PC-9 (cell line): ENCODE measurements around the gene RIPOR3. TPM values are rescaled to one million over a fixed set of nuclear protein-coding genes. Genes with fewer than 3 reads are reported as not detected.

Experiments
- BruUV-seq: library from RNA; stranded (reverse); fragments of 400-500 nt; replicated peaks from 2 replicates; lab custom pipeline; 2021; lab: Mats Ljungman, UMichigan
- CTCF ChIA-PET: fragments of 300-600 bp; sonication (Branson Sonifier 250); formaldehyde crosslinking; loops from one replicate; lab custom pipeline; 2022; ENCODE audit warnings: antibody characterized with exemption; lab: Charles Lee
- POLR2A ChIA-PET: fragments of 300-600 bp; sonication (Branson Sonifier 250); formaldehyde crosslinking; loops from one replicate; lab custom pipeline; 2022; ENCODE audit warnings: antibody characterized with exemption; ENCODE audit not compliant: unreplicated experiment; lab: Charles Lee
- DNase-seq, 2 experiments: peaks; one replicate each; pipeline versions ENCODE4 v3.0.0 to v3.0.0-alpha.2; 2015 to 2022; ENCODE audit warnings: mixed read lengths in 1 of 2
- H2AFZ ChIP-seq: fragments of 200-600 bp; sonication (generic); 2 replicates; pipeline ENCODE4 v1.8.1; 2017; ENCODE audit warnings: antibody characterized with exemption
- H3F3A ChIP-seq: fragments of 200-600 bp; sonication (generic); 2 replicates; pipeline ENCODE4 v1.8.1; 2017; ENCODE audit warnings: antibody characterized with exemption, mild to moderate bottlenecking, low read depth; ENCODE audit not compliant: insufficient read depth
- H3K27ac ChIP-seq: fragments of 200-600 bp; sonication (generic); 2 replicates; pipeline ENCODE4 v1.6.1; 2016; ENCODE audit warnings: mixed run types
- H3K27me3 ChIP-seq: fragments of 200-600 bp; sonication (generic); 2 replicates; pipeline ENCODE4 v1.6.1; 2016; ENCODE audit warnings: low read depth, mixed run types; ENCODE audit not compliant: insufficient read depth
- H3K36me3 ChIP-seq: fragments of 200-600 bp; sonication (generic); 2 replicates; pipeline ENCODE4 v1.6.1; 2016; ENCODE audit warnings: low read depth, mixed run types
- H3K4me1 ChIP-seq: fragments of 200-600 bp; sonication (generic); replicated peaks from 2 replicates; pipeline ENCODE4 v1.6.1; 2016; ENCODE audit warnings: mixed run types; ENCODE audit not compliant: insufficient read depth
- H3K4me2 ChIP-seq: fragments of 200-600 bp; sonication (generic); 2 replicates; pipeline ENCODE4 v1.6.1; 2017; ENCODE audit warnings: mixed run types
- H3K4me3 ChIP-seq: fragments of 200-600 bp; sonication (generic); 2 replicates; pipeline ENCODE4 v1.6.1; 2016; ENCODE audit warnings: mixed run types
- H3K79me2 ChIP-seq: fragments of 200-600 bp; sonication (generic); 2 replicates; pipeline ENCODE4 v1.6.1; 2017; ENCODE audit warnings: low read depth, mixed run types
- H3K9me2 ChIP-seq: fragments of 200-600 bp; sonication (generic); 2 replicates; pipeline ENCODE4 v1.8.1; 2017; ENCODE audit warnings: mild to moderate bottlenecking; ENCODE audit not compliant: insufficient read depth
- H3K9me3 ChIP-seq: fragments of 200-600 bp; sonication (generic); 2 replicates; pipeline ENCODE4 v1.8.1; 2016; ENCODE audit warnings: low read depth; ENCODE audit not compliant: insufficient read depth
- H4K20me1 ChIP-seq: fragments of 200-600 bp; sonication (generic); 2 replicates; pipeline ENCODE4 v1.8.1; 2017; ENCODE audit not compliant: insufficient read depth
- CTCF ChIP-seq: fragments of 200-600 bp; sonication (generic); conservative IDR thresholded peaks from 2 replicates; pipeline ENCODE4 v1.6.1; 2017; ENCODE audit warnings: mixed run types, antibody characterized with exemption, mild to moderate bottlenecking, moderate library complexity
- EZH2 ChIP-seq: fragments of 200-600 bp; sonication (generic); IDR thresholded peaks from 2 replicates; pipeline ENCODE4 v1.8.0; 2017; ENCODE audit warnings: antibody characterized with exemption, low read depth
- intact Hi-C: fragments of 100-400 bp; cut with micrococcal nuclease; formaldehyde crosslinking; loops from one replicate; pipeline ENCODE4 v1.10.0; 2022; ENCODE audit not compliant: unreplicated experiment
- total RNA-seq: library from RNA; stranded (reverse); gene quantifications from 2 replicates; pipeline ENCODE4 v1.2.3, GENCODE V29; 2021

RIPOR3 gene
- total RNA-seq, 1 experiment from 2014 or later: 6.3 TPM

- H3K9me3 ChIP-seq: no peaks in the 10 kb centered on the region
- intact Hi-C loops: no loop called here
- no peaks in the 10 kb centered on the region for H3K36me3 ChIP-seq
- H3K4me2 ChIP-seq: no peak overlapping the region
- H3K9me2 ChIP-seq: no peaks in the 10 kb centered on the region
- no peak overlapping the region for H3K4me3 ChIP-seq
- no peak overlapping the region for H3K27ac ChIP-seq
- ChIA-PET POLR2A (interaction anchor here (0.6 kb wide), 1 partner anchor 75 kb away, joined by 4 read pairs; no protein-coding TSS in a partner anchor), CTCF (no interaction called here)
- no TSS peak for BruUV-seq
- no peak for DNase-seq
- no peaks in the 10 kb centered on the region for H3K27me3 ChIP-seq
- H3K79me2 ChIP-seq: no peaks in the 10 kb centered on the region
- peaks cover 53% of the 10 kb centered on the region for H3F3A ChIP-seq
- TF ChIP-seq CTCF (no peak), EZH2 (no peak)
- peaks cover 63% of the 10 kb centered on the region for H3K4me1 ChIP-seq
- no peaks in the 10 kb centered on the region for H4K20me1 ChIP-seq
- no peak overlapping the region for H2AFZ ChIP-seq
These were observed 24.5 kb downstream of the RIPOR3 start for GRCh38 chr20:50666709-50667298.

- Histone ChIP-seq H3K79me2 (0 out of 2 replicates have a peak, but pooled peaks cover 6% of the 10 kb centered on the region), H3K27ac (peak overlapping the region; percentile 85; the same call in 1 of the 2 replicates), H3K4me3 (no peak overlapping the region), H2AFZ (no peak overlapping the region), H4K20me1 (no peaks in the 10 kb centered on the region), H3K36me3 (no peaks in the 10 kb centered on the region), H3K4me1 (peaks cover 63% of the 10 kb centered on the region), H3K27me3 (no peaks in the 10 kb centered on the region), H3K4me2 (no peak overlapping the region), H3K9me2 (no peaks in the 10 kb centered on the region), H3F3A (peaks cover 59% of the 10 kb centered on the region), H3K9me3 (no peaks in the 10 kb centered on the region)
- no peak for DNase-seq
- CTCF ChIA-PET: interaction anchor here (1.6 kb wide), 1 partner anchor 38 kb away, joined by 9 read pairs; no protein-coding TSS in a partner anchor
- POLR2A ChIA-PET: no interaction called here
- BruUV-seq: no TSS peak
- no peak for TF ChIP-seq CTCF
- TF ChIP-seq EZH2: no peak
- intact Hi-C loops: loop anchor here (5.0 kb wide), 1 partner anchor 37 kb away; no protein-coding TSS in a partner anchor
These were observed 27.1 kb downstream of the RIPOR3 start for GRCh38 chr20:50664254-50664653.

GRCh38 chr20:50663095-50663821 lies 28.1 kb downstream of the RIPOR3 start:
- Histone ChIP-seq H3K9me2 (no peaks in the 10 kb centered on the region), H3K9me3 (no peaks in the 10 kb centered on the region), H3K27me3 (no peaks in the 10 kb centered on the region), H3K4me3 (no peak overlapping the region), H3K36me3 (no peaks in the 10 kb centered on the region), H3K79me2 (0 out of 2 replicates have a peak, but pooled peaks cover 6% of the 10 kb centered on the region), H4K20me1 (no peaks in the 10 kb centered on the region), H3K4me1 (peaks cover 68% of the 10 kb centered on the region), H3K27ac (peak overlapping the region; percentile 85), H2AFZ (no peak overlapping the region), H3F3A (peaks cover 59% of the 10 kb centered on the region), H3K4me2 (peak overlapping the region; percentile 76)
- DNase-seq: peak; percentile 81 to 96
- ChIA-PET POLR2A (interaction anchor here (0.5 to 2.7 kb wide), 14 partner anchors 15 to 1068 kb away, joined by 3 to 30 read pairs (median 8); no protein-coding TSS in a partner anchor), CTCF (interaction anchor here (0.6 to 1.9 kb wide), 14 partner anchors 12 to 125 kb away, joined by 3 to 22 read pairs (median 6); no protein-coding TSS in a partner anchor)
- BruUV-seq: TSS peak; percentile 67
- TF ChIP-seq EZH2: no peak
- peak; percentile 71 for TF ChIP-seq CTCF
- intact Hi-C loops: loop anchor here (1.0 to 5.0 kb wide), 4 partner anchors 15 to 127 kb away; no protein-coding TSS in a partner anchor
